ENCODE data around the gene GUCA2B.

DNA sequence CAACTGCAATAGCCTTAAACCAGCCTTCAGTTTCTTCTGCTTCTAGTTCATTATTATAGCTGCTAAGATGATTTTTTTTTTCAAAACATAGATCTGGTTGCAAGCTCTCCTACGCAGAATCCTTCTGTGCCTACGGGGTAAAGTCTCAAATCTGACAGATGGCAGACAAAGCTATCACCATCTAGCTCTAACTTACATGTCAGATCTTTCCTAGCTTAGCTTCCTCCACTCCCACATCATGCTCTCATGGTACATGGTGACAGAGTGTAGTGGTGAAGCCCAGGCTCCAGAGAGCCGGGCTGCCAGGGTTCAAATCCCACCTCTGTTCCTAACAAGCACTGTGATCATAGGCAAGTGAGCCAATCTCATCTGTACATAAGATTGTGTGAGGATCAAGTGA lies 24.2 kb upstream of the GUCA2B start:
- TF ChIP-seq, protein P1, sequence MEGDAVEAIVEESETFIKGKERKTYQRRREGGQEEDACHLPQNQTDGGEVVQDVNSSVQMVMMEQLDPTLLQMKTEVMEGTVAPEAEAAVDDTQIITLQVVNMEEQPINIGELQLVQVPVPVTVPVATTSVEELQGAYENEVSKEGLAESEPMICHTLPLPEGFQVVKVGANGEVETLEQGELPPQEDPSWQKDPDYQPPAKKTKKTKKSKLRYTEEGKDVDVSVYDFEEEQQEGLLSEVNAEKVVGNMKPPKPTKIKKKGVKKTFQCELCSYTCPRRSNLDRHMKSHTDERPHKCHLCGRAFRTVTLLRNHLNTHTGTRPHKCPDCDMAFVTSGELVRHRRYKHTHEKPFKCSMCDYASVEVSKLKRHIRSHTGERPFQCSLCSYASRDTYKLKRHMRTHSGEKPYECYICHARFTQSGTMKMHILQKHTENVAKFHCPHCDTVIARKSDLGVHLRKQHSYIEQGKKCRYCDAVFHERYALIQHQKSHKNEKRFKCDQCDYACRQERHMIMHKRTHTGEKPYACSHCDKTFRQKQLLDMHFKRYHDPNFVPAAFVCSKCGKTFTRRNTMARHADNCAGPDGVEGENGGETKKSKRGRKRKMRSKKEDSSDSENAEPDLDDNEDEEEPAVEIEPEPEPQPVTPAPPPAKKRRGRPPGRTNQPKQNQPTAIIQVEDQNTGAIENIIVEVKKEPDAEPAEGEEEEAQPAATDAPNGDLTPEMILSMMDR (conservative IDR thresholded peaks at IDR 0.05; ENCODE audit: low read length), result no peak
- TF ChIP-seq EZH2phosphoT487 (IDR thresholded peaks at IDR 0.05; ENCODE audit: borderline replicate concordance), result no peak

Measured in Loucy (cell line).